Activated CD4-positive, CD25-positive, alpha-beta regulatory T cell treated with anti-CD3 and anti-CD28 coated beads, Interleukin-2, amount 50 U/mL, for 72 hours (primary cell): Measurements from ENCODE around the gene MAGI2.
"Not testable (repeated sequence)": the region's sequence is repeated elsewhere in the genome, so short reads cannot be mapped to it uniquely, and the experiment has no call there.

Experiments used
- DNase-seq: peaks from one replicate; pipeline ENCODE4 v3.0.0; 2021

Gene MAGI2

GRCh38 chr7:79442766-79443165, 10.7 kb downstream of the MAGI2 start:
- DNase-seq: not testable (repeated sequence)

DNA sequence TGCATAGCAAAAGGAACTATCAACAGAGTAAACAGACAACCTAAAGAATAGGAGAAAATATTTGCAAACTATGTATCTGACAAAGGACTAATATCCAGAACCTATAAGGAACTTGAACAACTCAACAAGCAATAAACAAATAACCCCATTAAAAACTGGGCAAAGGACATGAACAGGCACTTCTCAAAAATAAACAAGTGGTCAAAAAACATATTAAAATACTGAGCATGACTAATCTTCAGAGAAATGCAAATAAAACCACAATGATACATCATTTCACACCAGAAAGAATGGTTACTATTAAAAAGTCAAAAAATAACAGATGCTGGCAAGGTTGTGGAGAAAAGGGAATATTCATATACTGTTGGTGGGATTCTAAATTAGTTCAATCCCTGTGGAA, 17.1 kb downstream of the MAGI2 start:
- no peak for DNase-seq

DNA sequence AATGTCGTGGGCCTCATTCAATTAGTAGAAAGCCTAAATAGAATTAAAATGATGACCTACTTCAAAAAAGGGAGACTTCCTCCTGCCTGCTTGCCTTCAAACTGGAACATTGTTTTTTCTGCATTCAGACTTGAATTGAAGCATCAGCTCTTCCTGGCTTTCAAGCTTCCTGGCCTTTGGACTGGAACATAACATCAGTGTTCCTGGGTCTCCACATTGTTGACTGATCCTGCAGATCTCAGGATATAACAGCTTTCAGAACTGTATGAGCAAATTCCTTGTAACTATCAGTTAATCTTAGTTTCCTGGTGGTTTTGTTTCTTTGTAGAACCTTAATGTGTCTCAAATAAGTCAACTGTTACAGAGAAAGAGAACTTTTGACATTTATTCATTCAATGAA, 18.6 kb downstream of the MAGI2 start:
- no peak for DNase-seq

DNA sequence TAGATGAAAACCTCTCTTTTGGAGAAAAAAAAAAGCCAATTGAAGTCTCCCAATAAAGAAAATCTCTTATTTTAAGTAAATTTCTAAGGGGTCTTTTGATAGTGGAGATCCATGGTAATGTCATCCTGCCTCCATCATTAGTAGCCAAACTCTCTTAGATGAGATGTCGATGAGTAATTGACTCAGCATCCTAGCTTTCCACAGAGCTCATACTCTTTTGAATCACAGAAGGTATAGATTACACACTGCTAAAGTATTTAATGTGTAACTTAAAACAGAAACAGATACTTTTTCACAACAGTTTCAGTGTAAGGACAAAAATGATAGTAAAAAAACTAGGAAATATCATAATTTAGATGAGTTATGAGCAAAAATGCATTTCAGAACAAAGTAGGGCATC, 19.4 kb downstream of the MAGI2 start:
- no peak for DNase-seq

DNA sequence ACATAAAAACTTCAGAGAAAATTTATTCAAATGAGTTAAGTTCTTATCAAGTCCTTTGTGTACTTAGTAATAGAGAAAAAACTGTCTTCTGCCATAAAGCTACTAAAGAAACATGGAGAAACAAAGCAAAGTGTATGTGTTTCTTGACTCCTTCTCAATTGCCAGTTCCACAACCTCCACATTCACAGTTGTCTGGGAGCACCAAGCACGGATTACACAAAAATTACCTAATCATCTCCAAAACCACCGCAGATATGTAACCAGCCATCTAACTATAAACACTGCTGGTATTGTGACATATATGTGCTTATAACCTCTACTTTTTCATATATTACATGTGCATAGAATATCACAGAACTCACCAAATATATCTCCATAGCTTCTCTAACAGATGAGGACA, 23.1 kb downstream of the MAGI2 start:
- no peak for DNase-seq

- DNase-seq: no peak
Measured at GRCh38 chr7:79425665-79426064, 27.8 kb downstream of the MAGI2 start.

GRCh38 chr7:79421751-79422150, 31.7 kb downstream of the MAGI2 start:
- DNase-seq: no peak

DNA sequence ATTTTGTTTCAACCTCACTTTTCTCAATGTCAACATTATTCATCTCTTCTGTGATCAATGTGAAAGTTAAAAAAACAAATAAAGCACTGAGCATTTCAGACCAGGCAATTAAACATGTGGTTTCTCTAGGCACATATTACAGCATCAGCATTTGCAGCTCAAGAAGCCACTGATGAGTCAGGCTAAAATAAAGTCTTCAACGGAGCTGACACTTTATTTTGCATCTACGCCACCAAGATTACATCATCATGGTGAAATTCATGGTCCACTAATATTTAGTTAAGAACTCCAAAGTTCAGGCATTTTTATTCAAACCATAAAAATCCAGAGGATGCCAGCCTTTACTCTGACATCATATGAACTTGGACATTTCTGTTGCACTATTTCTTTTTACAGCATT, 33.0 kb downstream of the MAGI2 start:
- DNase-seq: no peak

DNA sequence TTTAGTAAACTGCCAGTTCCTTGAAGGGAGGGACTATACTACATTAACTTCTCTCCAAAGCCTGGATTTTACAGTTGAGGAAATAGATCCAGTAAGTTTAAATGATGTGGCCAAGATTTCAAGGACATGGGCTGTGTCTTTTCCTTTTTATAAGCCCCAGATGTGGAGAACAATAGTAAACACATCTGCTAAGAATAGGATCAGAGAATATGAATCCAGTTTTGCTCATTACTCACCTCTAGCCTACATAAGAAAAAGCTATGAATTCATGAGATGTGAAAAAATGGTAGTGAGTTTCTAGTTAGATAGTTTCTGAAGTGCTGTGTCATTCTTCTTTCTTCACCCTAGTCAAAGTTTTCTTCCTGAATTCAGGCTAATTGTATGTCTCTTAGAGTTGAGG, 38.6 kb downstream of the MAGI2 start:
- DNase-seq: no peak

DNA sequence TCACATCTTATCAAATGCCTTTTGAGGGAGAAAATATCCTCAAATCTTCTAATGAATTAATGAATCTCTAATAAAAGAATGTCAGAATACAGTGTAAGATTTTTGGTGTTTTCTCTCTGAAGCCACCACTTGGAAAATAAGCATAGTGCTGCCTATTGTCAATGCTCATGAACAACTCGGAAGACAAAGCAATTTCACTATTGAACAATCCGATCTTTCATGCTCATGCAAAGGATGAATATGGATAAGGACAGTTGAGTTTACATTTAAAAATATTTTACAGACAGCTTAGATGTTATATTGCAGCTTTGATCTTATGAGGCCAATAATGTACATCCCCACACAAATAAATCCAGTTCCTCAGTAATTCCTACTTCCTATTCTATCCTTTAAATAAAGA, 40.6 kb downstream of the MAGI2 start:
- no peak for DNase-seq

DNA sequence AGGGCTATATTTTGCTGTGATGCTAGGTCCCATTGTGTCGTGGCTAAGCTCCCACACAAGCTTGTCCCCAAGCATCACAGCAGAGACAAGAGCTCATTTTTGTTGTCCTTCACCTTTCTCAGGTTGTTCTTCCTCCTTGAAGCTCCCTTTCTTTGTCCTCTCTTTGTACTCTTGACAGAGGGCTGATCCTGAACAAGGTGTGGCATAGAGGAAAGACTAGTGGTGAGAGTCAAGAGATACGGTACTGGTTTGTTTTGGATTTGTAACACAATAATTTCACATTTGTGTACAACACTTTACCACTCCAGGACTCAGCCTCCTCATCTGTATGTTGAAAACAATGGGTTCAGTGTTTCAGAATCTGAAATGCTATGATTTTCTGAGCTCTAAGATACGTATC, 41.0 kb downstream of the MAGI2 start:
- no peak for DNase-seq

GRCh38 chr7:79410345-79410744, 43.1 kb downstream of the MAGI2 start:
- DNase-seq: no peak

GRCh38 chr7:79407351-79407750, 46.1 kb downstream of the MAGI2 start:
- DNase-seq: no peak

GRCh38 chr7:79406371-79406770, 47.1 kb downstream of the MAGI2 start:
- DNase-seq: no peak

DNA sequence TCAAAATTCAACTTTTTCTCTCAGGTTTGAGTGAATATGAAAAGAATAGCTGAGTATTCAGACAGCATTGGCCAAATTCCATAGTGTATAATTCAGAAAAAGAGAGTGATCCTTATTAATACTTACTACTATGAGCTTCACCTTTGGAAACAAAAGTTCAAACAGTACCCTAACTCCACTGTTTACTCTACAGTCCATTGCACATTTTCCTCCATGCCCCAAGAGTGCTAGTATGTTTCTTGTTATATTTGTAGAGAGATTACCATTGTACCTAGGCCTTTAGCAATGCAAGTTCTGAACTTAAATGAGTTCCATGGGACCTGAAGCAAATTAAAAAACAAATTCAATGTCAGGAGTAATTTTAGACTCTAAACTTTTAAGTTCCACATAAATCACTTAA, 48.1 kb downstream of the MAGI2 start:
- no peak for DNase-seq

GRCh38 chr7:79403879-79404278, 49.6 kb downstream of the MAGI2 start:
- no peak for DNase-seq

GRCh38 chr7:79403451-79403850, 50.0 kb downstream of the MAGI2 start:
- no peak for DNase-seq

DNA sequence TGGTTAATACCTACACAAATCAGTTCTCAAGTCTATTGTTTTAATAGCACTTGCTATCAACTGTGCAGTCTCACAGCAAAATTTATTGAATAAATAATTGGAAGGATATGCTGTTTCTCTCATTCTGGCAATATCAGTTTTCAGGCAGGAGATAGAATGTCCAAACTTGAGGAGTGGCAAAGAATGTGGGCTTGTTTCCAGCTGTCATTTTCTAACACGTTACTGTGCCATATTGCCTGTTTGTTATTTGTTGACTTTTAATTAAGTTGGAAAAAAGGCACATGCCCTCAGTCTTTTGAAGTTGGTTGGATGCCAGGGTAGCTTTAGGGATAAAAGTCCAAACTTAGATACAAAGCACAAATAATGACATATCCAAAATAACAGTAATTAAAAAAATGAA, 52.2 kb downstream of the MAGI2 start:
- DNase-seq: no peak

DNA sequence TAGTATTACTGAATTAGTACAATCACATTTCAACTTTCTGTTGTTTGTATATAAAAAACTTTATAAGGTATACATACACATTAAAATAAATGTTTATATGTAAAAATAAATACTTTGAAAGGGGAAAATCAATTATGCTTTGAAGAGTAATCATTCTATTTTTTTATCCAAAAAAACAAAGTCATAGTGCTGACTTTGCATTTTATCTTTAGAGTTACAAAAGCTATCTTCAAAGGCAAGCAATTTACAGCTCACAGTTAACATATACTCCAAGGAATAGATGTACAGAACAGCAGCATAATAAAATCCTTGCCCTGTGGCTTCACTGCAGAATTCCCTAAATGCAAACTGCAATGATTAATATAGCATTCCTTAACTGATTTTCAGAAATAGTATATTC, 53.2 kb downstream of the MAGI2 start:
- no peak for DNase-seq

DNA sequence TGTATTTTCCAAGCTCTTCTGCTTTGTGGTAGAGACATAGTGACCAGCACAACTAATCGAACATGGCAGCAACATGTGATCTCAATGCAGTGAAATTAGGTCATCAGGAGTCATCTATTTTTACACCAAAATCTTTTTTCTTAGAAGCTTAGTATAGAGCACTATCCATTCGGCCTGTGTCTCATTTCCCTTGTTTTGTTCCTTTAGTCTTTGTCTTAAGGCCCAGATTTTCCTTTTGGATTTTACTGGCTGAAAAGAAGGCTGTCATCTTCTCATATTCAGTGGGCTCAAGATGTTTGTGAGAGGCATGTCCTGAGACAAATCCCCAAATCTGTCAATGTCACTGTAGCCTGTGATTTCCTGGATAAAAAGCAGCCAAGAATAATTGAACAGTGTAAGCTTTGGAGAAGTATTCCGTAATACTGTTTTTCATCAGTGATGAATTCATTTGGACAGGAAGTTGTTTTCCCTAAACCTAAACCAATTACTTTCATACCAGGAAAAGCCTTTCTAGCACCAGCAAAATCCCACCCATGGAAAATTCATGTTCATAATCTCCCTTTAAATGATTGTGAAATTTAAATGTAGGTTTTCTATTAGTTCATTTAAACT, 55.2 kb downstream of the MAGI2 start:
- DNase-seq: no peak

- no peak for DNase-seq
Measured at GRCh38 chr7:79386688-79387422, 66.6 kb downstream of the MAGI2 start.

DNA sequence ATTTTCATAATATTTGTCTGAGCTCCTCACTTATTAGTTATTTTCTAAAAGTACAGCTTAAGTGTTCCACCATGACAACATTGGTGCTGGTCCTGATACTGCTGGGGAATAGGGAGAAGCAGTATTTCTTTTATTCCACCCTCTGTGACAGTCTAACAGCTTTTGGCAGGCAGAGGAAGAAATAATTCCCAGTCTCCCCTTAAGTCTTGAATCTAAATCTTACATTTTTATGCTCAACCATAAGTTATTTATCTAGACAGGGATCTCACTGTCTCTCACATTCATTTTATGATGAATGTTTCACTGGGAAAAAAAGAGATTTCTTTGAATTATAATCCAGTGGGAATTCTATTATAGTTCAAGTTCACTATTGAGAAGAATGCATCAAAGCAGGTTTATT, 71.5 kb downstream of the MAGI2 start:
- DNase-seq: no peak

DNA sequence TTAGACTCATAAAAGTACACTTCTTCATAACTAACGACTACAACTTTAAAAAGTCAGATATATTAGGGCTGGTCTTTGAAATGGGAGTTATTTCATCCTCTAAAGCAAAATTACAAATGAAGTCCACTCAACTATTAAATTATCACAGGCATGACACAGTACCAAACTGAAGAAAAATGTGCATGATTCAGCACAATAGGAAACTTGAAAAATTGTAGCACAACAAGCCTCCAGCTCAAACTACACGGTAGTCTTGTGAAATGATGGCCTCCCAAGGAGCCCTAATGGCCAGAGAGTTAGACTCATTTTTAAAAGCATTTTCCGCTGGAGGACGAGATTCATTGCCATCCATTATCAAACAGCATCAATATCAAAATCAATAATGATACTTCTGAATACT, 76.4 kb downstream of the MAGI2 start:
- DNase-seq: no peak

- DNase-seq: no peak
Measured at GRCh38 chr7:79376299-79377025, 77.0 kb downstream of the MAGI2 start.
